Lung (tissue), 12 donors: ENCODE results near the gene PCSK6. TPM values are rescaled to one million over a fixed set of nuclear protein-coding genes. Genes with fewer than 3 reads are reported as not detected.

Experiments
- ATAC-seq: fragments of 200-7000 bp; cut with Tn5 transposase; one replicate; pipeline ENCODE4 v1.9.1; 2020; ENCODE audit warnings: moderate number of reproducible peaks; ENCODE audit not compliant: insufficient read depth, low FRiP score
- DNase-seq, 3 donors: peaks; one replicate each; pipeline ENCODE4 v3.0.0-alpha.2; 2013 to 2017
- H3K27ac ChIP-seq, 2 donors: one replicate each; pipeline ENCODE4 v1.5.1; 2013; ENCODE audit warnings: mild to moderate bottlenecking in 2 of 2, moderate library complexity in 2 of 2, control low read depth in 1 of 2, inconsistent platforms in 1 of 2, low read depth in 1 of 2, low read length in 1 of 2
- H3K27me3 ChIP-seq, 3 donors: one replicate each; pipeline ENCODE4 v1.5.1; 2013; ENCODE audit warnings: low read length in 2 of 3; ENCODE audit not compliant: control insufficient read depth in 3 of 3, insufficient read depth in 3 of 3
- H3K36me3 ChIP-seq, 4 donors: one replicate each; pipeline ENCODE4 v1.5.1; 2013; ENCODE audit warnings: low read length in 4 of 4, mild to moderate bottlenecking in 1 of 4, moderate library complexity in 1 of 4; ENCODE audit not compliant: control insufficient read depth in 4 of 4, insufficient read depth in 4 of 4
- H3K4me1 ChIP-seq, 5 donors: one replicate each; pipeline ENCODE4 v1.5.1; 2013; ENCODE audit warnings: low read length in 5 of 5, mild to moderate bottlenecking in 2 of 5, moderate library complexity in 1 of 5; ENCODE audit not compliant: control insufficient read depth in 5 of 5, insufficient read depth in 5 of 5
- H3K4me3 ChIP-seq: one replicate; pipeline ENCODE4 v1.5.1; 2013; ENCODE audit warnings: mild to moderate bottlenecking, control low read depth, moderate library complexity
- H3K9ac ChIP-seq, 2 donors: one replicate each; pipeline ENCODE4 v1.5.1; 2013; ENCODE audit warnings: low read length in 2 of 2, control low read depth in 1 of 2; ENCODE audit not compliant: insufficient read depth in 1 of 2
- H3K9me3 ChIP-seq, 4 donors: one replicate each; pipeline ENCODE4 v1.5.1; 2013; ENCODE audit warnings: low read length in 3 of 4, mild to moderate bottlenecking in 1 of 4, moderate library complexity in 1 of 4; ENCODE audit not compliant: control insufficient read depth in 4 of 4, insufficient read depth in 3 of 4
- WGBS, 2 donors: extraction: QIAGEN DNeasy Blood & Tissue Kit; methylation state at CpG; one replicate each; pipeline ENCODE4 v1.1.7; 2013; 5-methylcytosine and 5-hydroxymethylcytosine counted together
- polyA plus RNA-seq, 2 donors: library from polyadenylated mRNA; stranded (reverse); fragments of 200-250 nt; gene quantifications; one replicate each; pipeline ENCODE4 v1.2.1, GENCODE V29; 2013
- total RNA-seq, 2 donors: library from RNA; depleted of rRNA in 1 of 2; stranded (reverse); fragments of >200 nt in 1 of 2; gene quantifications; one replicate each; pipeline ENCODE4 v1.2.1, GENCODE V29; 2014 to 2021
- TF ChIP-seq, protein P1 (sequence below): IDR thresholded peaks from 2 replicates; pipeline ENCODE4 v1.5.1; 2012; ENCODE audit warnings: mild to moderate bottlenecking; ENCODE audit errors: control extremely low read depth, extremely low read depth
- donor health status: control.
- donor health status: control.
- donor health status: Bipolar disorder and iron deficiency.
- donor health status: healthy.
- donor health status: DM: yes; HTN: yes; CAD: no.

PCSK6 gene
- total and polyA plus RNA-seq, 4 donors, result 4.6 to 41.0 (median 8.4) TPM

DNA sequence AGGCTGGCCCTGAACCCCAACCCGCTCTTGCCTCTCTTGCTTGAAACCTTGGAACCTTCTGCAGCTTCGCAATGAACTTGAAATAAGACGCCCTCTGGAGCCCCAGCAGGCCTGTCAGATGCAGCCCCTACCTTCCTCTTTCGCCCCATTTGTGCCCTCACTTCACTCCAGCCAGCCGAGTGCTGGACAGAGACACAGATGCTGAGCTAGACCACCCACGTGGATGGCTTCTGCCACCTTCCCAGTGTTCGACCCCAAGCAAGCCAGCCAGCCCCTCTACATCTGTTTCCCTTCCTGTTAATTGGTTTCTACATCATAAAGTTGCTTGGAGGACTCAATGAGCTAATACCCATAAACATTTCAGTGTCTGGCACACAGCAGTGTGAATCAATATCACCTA, 170.7 kb downstream of the PCSK6 start:
- 57 to 64% methylated on average over 7 of the region's 7 CpGs for WGBS, 2 donors
- no peaks in the 10 kb centered on the region for H3K27me3 ChIP-seq
- ATAC-seq (no peak), DNase-seq (peak; percentile 55 to 61 (median 59))
- TF ChIP-seq, protein P1, sequence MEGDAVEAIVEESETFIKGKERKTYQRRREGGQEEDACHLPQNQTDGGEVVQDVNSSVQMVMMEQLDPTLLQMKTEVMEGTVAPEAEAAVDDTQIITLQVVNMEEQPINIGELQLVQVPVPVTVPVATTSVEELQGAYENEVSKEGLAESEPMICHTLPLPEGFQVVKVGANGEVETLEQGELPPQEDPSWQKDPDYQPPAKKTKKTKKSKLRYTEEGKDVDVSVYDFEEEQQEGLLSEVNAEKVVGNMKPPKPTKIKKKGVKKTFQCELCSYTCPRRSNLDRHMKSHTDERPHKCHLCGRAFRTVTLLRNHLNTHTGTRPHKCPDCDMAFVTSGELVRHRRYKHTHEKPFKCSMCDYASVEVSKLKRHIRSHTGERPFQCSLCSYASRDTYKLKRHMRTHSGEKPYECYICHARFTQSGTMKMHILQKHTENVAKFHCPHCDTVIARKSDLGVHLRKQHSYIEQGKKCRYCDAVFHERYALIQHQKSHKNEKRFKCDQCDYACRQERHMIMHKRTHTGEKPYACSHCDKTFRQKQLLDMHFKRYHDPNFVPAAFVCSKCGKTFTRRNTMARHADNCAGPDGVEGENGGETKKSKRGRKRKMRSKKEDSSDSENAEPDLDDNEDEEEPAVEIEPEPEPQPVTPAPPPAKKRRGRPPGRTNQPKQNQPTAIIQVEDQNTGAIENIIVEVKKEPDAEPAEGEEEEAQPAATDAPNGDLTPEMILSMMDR, result no peak
- no peak overlapping the region for H3K27ac ChIP-seq
- H3K9me3 ChIP-seq, result no peaks in the 10 kb centered on the region
- H3K4me1 ChIP-seq, result peaks cover 0 to 16% (median 0%) of the 10 kb centered on the region in 5 donors
- H3K36me3 ChIP-seq, result peaks cover 0 to 5% (median 0%) of the 10 kb centered on the region in 4 donors
- H3K4me3 ChIP-seq, result no peak overlapping the region
- H3K9ac ChIP-seq, result no peak overlapping the region

DNA sequence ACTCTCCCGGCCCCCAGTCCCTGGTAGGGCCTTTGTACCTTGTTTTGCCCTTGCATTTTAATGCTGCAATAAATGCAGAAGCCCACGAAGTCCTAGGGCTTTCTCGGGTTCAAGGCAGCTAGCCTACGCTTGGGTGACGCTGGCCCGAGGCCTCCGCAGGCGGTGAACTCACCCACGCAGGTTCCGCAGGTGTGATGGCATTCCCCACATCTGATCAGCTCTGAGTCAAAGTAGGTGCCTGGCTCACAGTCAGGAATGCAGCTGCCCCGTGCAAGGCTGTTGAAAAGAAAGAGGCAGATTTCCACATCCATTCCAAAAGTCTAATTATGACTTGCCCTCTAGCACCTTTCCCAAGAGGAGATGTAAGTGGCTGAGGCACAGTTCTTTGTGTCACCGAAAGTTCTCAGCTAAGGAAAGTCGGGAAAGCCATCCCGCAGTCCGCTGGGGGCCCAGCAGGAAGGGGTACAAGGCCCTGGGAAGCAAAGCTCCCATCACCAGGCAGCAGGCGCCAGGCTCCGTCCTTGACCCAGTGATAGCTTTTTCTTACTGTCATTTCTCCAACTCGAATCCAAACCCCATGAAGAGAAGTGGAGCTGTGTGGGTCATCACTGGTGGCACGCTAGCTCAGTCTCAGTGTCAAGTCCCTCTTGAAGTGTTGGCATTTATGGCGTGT, 171.2 kb downstream of the PCSK6 start:
- WGBS, 2 donors, result 79 to 90% methylated on average over 20 of the region's 20 CpGs
- Histone ChIP-seq H3K9ac (no peak overlapping the region), H3K4me3 (no peak overlapping the region), H3K36me3 (peaks cover 0 to 5% (median 0%) of the 10 kb centered on the region in 4 donors), H3K27ac (no peak overlapping the region), H3K4me1 (peaks cover 0 to 16% (median 0%) of the 10 kb centered on the region in 5 donors), H3K27me3 (no peaks in the 10 kb centered on the region), H3K9me3 (no peaks in the 10 kb centered on the region)
- no peak for DNase-seq
- TF ChIP-seq, protein P1, result no peak
- no peak for ATAC-seq

DNA sequence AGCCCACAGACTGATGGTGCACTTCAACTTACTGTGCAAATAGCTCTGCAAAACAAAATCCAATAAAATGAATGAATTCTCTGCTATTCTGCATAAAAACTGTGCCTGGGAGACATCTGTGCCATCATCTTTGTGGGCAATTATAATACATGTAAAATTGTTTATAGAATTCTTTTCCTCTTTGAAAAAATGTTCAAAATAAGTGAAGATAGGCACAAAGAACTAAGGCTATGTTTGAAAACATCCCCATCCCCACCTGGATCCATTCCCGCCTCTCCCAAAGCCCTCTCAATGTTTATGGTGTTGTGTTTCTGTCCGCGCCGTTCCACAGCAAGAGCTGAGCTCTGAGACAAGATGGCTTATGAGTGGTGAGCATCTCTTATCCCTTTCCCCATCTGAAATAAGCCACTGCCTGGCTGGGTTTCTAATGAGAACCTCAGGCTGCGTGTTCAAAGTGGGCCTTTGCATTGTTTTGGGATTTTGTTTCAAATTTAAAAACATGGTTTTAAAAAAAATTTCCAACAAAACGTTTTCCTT, 172.1 kb downstream of the PCSK6 start:
- TF ChIP-seq, protein P1, result no peak
- 91 to 93% methylated on average over 6 of the region's 6 CpGs for WGBS, 2 donors
- no peaks in the 10 kb centered on the region for H3K9me3 ChIP-seq
- DNase-seq (no peak), ATAC-seq (no peak)
- no peak overlapping the region for H3K9ac ChIP-seq
- H3K36me3 ChIP-seq, result peaks cover 0 to 5% (median 0%) of the 10 kb centered on the region in 4 donors
- H3K27me3 ChIP-seq, result no peaks in the 10 kb centered on the region
- peaks cover 0 to 16% (median 0%) of the 10 kb centered on the region in 5 donors for H3K4me1 ChIP-seq
- no peak overlapping the region for H3K27ac ChIP-seq
- H3K4me3 ChIP-seq, result no peak overlapping the region
